Panc1 (cell line): ENCODE results near the gene NEK4.

Experiments used
- CTCF ChIP-seq: fragments of 450-650 bp; IDR thresholded peaks from 2 replicates; pipeline ENCODE4 v1.5.1; 2017; ENCODE audit warnings: mild to moderate bottlenecking
- POLR2AphosphoS5 ChIP-seq: IDR thresholded peaks from 2 replicates; pipeline ENCODE4 v1.6.1; 2012; ENCODE audit warnings: mild to moderate bottlenecking, low read depth, low read length, moderate library complexity
- REST ChIP-seq, 2 experiments: IDR thresholded peaks; 2 replicates each; pipeline ENCODE4 v1.6.1; 2011 to 2012; ENCODE audit warnings: low read depth in 2 of 2, control low read depth in 1 of 2, low read length in 1 of 2, mild to moderate bottlenecking in 1 of 2, moderate library complexity in 1 of 2; ENCODE audit not compliant: insufficient read depth in 1 of 2
- TCF7L2 ChIP-seq: IDR thresholded peaks from 2 replicates; pipeline ENCODE4 v1.6.1; 2011; ENCODE audit warnings: mild to moderate bottlenecking, low read depth, low read length, inconsistent platforms

GRCh38 chr3:52710512-52710911 lies 60.2 kb downstream of the NEK4 start:
- TF ChIP-seq CTCF (no peak), REST (IDR thresholded peaks at IDR 0.05; ENCODE audit: insufficient read depth in 1 of 2, low read depth in 2 of 2, low read length in 1 of 2) (no peak), POLR2AphosphoS5 (no peak), TCF7L2 (no peak)
